Muscle of back (tissue), 11 donors: ENCODE measurements around the gene UBE2G2. TPM values are rescaled to one million over a fixed set of nuclear protein-coding genes. Genes with fewer than 3 reads are reported as not detected.
"Not testable (repeated sequence)": the region's sequence is repeated elsewhere in the genome, so short reads cannot be mapped to it uniquely, and the experiment has no call there.

Source experiments
- DNase-seq, 3 donors: peaks; one replicate each; pipeline versions ENCODE4 v3.0.0 to v3.0.0-alpha.2; 2013
- polyA plus RNA-seq, 10 donors: library from polyadenylated mRNA; unstranded; fragments of 120-200 nt; gene quantifications; one replicate each; pipeline ENCODE4 v1.2.1, GENCODE V29; 2013; ENCODE audit not compliant: insufficient read length in 10 of 10

UBE2G2 gene
- polyA plus RNA-seq, 10 donors, result 54.9 to 109 (median 77.1) TPM

DNA sequence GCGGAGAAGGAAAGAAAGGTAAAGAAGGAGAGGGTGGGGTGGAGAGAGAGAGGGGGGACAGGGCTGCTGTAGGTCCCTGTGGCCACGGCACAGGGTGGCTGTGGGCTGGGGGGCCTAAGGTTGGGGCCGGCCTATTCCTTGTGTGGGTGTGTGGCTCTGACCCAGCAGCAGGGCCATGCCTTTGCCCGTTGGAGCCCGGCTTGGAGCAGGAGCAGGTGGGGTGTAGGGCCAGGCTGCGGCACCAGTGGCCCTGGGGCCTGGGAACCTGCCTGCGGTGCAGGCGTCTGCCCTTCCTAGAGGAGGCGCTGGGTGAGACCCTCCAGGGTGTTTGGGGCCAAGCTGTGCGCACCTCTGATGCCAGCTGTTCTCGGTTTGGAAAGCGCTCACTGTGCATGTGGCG is 35.9 kb upstream of the UBE2G2 start:
- DNase-seq, result no peak

DNA sequence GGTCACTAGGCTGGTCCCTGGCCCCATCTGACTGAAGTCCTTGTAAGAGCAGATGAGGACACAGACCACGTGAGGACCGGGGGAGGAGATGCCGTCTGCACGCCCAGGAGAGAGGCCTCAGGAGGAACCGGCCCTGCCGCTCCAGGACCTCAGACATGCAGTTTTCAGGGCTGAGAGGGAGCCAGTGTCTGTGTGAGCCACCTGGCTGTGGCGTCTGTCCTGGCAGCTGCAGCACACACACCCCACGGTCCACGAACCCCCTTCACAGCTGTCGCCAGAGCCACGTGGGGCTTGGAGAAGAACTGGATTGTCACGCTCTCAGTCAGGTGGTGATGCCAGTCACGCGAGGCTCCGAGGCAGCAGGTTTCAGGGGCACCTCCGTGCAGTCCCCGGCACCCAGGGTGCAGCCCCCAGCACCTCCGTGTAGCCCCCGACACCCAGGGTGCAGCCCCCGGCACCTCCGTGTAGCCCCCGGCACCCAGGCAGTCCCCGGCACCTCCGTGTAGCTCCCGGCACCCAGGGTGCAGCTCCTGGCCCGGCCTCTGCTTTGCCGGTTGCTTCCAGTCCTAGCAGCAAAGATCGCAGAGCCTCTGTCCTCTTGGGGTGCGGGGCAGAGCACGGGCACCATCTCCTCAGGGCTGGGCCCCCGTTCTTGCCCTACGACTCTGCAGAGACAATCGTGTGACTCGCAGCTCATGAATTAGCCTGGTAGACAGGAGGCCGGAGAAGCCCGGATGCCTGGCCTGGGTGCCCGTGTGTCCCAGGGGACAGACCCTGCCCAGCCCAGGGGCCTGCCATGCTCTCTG is 35.2 kb upstream of the UBE2G2 start:
- DNase-seq, result peak in 2 of 3 donors; percentile 33 to 48

- DNase-seq, result no peak
Measured at GRCh38 chr21:44836349-44836665, 34.7 kb upstream of the UBE2G2 start.

DNA sequence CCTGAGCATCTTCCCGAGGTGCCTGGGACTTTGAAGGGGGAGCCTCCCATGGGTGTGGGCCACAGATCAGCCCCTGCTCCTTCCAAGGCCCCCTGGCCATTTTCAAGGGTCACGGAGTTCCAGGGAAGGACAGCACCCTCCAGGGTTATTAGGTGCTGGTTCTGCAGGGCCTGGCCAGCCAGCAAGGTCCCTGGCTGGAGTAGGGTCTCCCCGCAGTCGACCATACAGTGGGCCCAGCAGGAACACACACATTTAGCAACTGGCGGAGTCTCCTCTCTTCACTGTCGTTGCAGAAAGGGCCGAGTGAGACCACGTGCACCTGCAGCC is 34.0 kb upstream of the UBE2G2 start:
- no peak for DNase-seq

GRCh38 chr21:44834951-44835646 is 33.5 kb upstream of the UBE2G2 start:
- no peak for DNase-seq

- no peak for DNase-seq
Measured at GRCh38 chr21:44834231-44834950, 32.8 kb upstream of the UBE2G2 start.

DNA sequence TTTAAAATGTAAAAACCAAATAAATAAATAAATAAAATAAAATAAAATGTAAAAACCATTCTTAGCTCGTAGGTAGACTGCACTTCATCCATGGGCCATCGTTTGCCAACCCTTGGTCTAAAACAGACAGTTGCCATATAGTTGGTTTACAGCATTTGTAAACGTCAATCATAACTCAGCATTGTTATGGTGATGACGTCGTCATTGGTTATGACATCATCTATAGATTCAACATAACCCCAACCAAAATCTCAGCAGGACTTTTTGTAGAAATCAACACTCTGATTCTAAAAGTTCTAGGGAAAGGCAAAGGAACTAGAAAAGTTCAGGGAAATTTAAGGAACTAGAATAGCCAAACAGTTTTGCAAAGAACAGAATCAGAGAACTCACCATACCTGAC is 32.0 kb upstream of the UBE2G2 start:
- no peak for DNase-seq

- not testable (repeated sequence) for DNase-seq
Measured at GRCh38 chr21:44832516-44833255, 31.1 kb upstream of the UBE2G2 start.

GRCh38 chr21:44831227-44831860 is 29.7 kb upstream of the UBE2G2 start:
- no peak for DNase-seq

GRCh38 chr21:44829507-44830092 is 28.0 kb upstream of the UBE2G2 start:
- no peak for DNase-seq

- no peak for DNase-seq
Measured at GRCh38 chr21:44828362-44829056, 26.9 kb upstream of the UBE2G2 start.

GRCh38 chr21:44823179-44823660 is 21.6 kb upstream of the UBE2G2 start:
- DNase-seq, result no peak

GRCh38 chr21:44822484-44823178 is 21.0 kb upstream of the UBE2G2 start:
- no peak for DNase-seq

DNA sequence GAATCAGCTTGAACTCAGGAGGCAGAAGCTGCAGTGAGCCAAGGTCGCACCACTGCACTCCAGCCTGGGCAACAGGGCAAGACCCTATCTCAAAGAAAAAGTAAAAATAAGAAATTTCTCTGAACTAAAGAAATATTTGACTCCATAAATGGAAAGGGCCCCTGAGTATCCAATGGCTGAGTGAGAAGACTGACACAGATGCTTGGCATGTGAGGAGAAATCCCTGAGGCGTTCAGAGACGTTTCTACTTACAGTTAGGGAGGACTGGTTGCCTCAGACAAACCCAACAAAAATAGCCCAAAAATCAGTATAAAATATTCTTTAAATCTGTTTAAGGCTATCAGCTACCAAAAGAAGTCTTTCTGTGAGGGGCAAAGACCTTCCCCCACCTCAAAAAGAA is 19.2 kb upstream of the UBE2G2 start:
- no peak for DNase-seq

DNA sequence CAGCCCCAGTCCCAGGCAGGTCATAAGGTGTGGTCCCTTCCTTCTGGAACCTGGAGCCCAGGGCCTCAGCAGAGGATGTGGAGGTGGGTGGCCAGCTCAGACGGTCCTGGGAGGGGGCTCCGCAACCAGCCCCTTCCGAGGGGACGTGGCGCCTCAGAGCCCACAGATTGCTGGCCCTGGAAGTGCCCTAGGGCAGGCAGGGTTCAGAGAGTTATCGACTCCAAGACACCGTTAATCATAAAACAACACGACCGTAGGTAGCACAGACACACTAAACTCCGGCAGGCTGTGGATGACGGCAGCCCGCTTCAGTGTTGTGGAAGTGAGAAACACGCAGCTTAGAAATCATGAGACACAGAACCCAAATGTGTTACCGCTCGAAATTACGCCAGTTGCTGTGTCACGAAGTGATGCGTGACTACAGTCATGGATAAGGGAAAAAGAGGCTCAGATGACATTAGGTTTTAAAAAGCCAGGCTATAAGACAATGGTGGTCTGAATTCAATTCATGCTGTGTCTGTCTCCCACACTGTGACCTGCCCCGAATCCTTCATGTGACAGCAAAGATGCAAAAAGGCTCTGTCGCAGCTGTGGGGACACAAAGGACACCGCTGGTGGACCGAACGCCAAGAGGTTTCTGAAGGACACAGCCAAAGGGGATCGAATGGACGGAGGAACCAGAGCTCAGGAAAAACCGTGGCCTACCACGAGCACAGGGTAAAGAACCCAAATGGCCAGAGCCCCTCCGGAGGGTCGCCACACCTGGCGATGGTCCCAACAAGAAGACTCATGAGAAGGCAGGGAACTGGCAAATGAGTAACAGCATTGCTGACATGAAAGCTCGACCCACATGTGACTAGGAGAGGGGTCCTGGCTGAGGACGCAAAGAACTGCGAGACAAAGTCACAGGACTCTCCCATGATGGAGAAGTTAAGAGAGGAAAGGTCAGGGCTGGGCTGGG is 17.9 kb upstream of the UBE2G2 start:
- peak in 1 of 3 donors; percentile 11 for DNase-seq

- no peak for DNase-seq
Measured at GRCh38 chr21:44818640-44819011, 17.0 kb upstream of the UBE2G2 start.

DNA sequence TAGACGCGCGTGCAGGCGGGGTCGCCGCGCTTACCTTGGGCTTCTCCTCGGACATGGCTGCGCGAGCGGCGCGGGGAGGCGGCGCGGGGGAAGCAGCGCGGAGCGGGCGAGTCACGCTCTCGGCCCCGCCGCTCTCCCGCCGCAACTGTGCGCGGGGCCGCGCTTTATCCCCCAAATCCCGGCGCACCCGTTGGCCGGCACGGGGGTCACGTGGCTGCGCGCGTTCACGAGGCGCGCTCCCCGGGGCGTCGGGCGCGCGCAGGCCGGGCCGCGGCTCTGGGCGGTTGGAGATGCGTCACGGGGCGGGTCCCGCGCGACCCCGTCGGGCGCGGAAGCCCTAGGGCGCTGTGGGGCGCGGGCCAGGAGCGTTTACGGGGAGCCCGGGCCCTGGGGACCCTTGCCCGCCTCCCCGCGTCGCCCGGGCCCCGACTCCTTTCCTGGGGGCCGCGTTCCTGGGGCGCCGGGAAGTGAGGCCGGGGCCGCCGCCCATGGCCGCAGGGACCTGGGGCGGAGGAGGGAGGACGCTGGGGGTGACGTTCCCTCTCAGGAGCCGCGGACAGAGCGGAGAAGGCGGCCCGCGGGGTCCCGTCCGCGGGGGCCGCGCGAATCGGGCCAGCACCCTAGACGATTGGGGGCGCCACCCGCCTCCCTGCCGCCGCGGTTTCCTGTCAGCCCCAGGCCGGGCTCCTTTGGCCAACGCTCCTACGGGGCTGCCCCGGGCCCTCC is 16.5 kb upstream of the UBE2G2 start, which contains the start of gene SUMO3:
SUMO3 (minus strand) TSS at position 149 of the 726 bp plus-strand sequence; CDS start at position 55, 94 bp downstream.
- DNase-seq, result peak; percentile 85 to 94 (median 91)

- peak; percentile 88 to 94 (median 92) for DNase-seq
Measured at GRCh38 chr21:44817506-44817880, 15.9 kb upstream of the UBE2G2 start.
